GM19395 (cell line): ENCODE measurements around the gene NPRL2.
A peak's percentile ranks its signal among the peaks of the same experiment; 100 is the strongest.

Experiments used
- ATAC-seq: cut with Tn5 transposase; IDR thresholded peaks from one replicate; pipeline ENCODE4 v1.9.1; 2021; ENCODE audit warnings: mild to moderate bottlenecking, moderate library complexity; ENCODE audit not compliant: unreplicated experiment

NPRL2 gene

GRCh38 chr3:50350527-50351322 lies at the start of gene NPRL2, which contains the start of gene CYB561D2:
NPRL2 (minus strand) TSS chr3:50350775; CDS start chr3:50350652, 123 bp downstream.
CYB561D2 (plus strand) TSS chr3:50350862; CDS start chr3:50351434, 572 bp downstream.
- peak; percentile 86 for ATAC-seq

- ATAC-seq = no peak
Measured at GRCh38 chr3:50396502-50396901, 45.9 kb upstream of the NPRL2 start.

- no peak for ATAC-seq
Measured at GRCh38 chr3:50395070-50395860, 44.7 kb upstream of the NPRL2 start.

- ATAC-seq = no peak
Measured at GRCh38 chr3:50393061-50393460, 42.5 kb upstream of the NPRL2 start.

GRCh38 chr3:50392101-50392715 lies 41.6 kb upstream of the NPRL2 start:
- no peak for ATAC-seq

GRCh38 chr3:50390508-50391224 lies 40.1 kb upstream of the NPRL2 start:
- no peak for ATAC-seq

GRCh38 chr3:50389414-50389767 lies 38.8 kb upstream of the NPRL2 start:
- no peak for ATAC-seq

GRCh38 chr3:50388720-50389413 lies 38.3 kb upstream of the NPRL2 start:
- ATAC-seq = no peak

- no peak for ATAC-seq
Measured at GRCh38 chr3:50388016-50388719, 37.6 kb upstream of the NPRL2 start.

GRCh38 chr3:50385754-50386153 lies 35.2 kb upstream of the NPRL2 start:
- ATAC-seq = no peak

- ATAC-seq = no peak
Measured at GRCh38 chr3:50383750-50384149, 33.2 kb upstream of the NPRL2 start.

- no peak for ATAC-seq
Measured at GRCh38 chr3:50382722-50383121, 32.1 kb upstream of the NPRL2 start.

GRCh38 chr3:50381383-50381782 lies 30.8 kb upstream of the NPRL2 start:
- ATAC-seq = no peak

GRCh38 chr3:50380405-50381085 lies 30.0 kb upstream of the NPRL2 start:
- ATAC-seq = no peak

- ATAC-seq = no peak
Measured at GRCh38 chr3:50378757-50379156, 28.2 kb upstream of the NPRL2 start.

GRCh38 chr3:50378024-50378423 lies 27.4 kb upstream of the NPRL2 start:
- no peak for ATAC-seq

GRCh38 chr3:50375258-50375931 lies 24.8 kb upstream of the NPRL2 start:
- ATAC-seq = no peak

GRCh38 chr3:50374363-50375257 lies 24.0 kb upstream of the NPRL2 start:
- no peak for ATAC-seq
